Measurements from ENCODE around the gene CNIH1.

The CNIH1 gene

GRCh38 chr14:54377501-54377900 lies 63.7 kb downstream of the CNIH1 start:
- no peak for DNase-seq

- no peak for DNase-seq
Observed at GRCh38 chr14:54374117-54374884, 66.9 kb downstream of the CNIH1 start.

Data from activated T-cell treated with anti-CD3 and anti-CD28 coated beads for 4 hours (primary cell).